ENCODE data around the gene DOCK1. TPM values are rescaled to one million over a fixed set of nuclear protein-coding genes. Genes with fewer than 3 reads are reported as not detected.

The DOCK1 gene
- polyA plus RNA-seq, 1 of the 3 experiments (the other 2 are of a cell fraction), result 15.5 TPM

DNA sequence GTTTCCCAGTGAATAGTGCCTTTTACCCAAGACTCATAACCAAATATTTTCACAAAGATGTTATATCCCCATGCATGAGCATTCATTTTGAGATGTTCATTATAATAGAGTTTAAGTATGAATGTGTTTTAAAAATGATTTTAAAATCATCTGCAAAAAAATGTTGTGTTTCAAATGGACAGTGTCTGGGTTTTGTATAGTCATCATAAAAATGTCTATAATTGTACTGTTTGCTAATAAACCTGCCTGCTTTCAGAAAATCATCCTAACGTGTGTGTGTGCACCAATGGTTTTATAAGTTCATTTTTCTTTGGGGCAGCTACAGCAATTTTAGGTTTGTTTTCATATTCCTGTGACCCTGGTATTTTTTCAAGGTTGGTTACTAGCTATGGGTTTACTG is 228.0 kb downstream of the DOCK1 start:
- Histone ChIP-seq H3K27ac (ENCODE audit: low read depth in 2 of 2, low read length in 1 of 2) (no peak overlapping the region), H3K9me2 (no peaks in the 10 kb centered on the region), H3K9ac (no peak overlapping the region), H4K20me1 (ENCODE audit: insufficient read depth) (no peaks in the 10 kb centered on the region), H3K4me1 (ENCODE audit: control insufficient read depth in 1 of 2, insufficient read depth in 2 of 2, low read depth in 1 of 2, low read length in 1 of 2) (no peaks in the 10 kb centered on the region), H3K9me3 (no peaks in the 10 kb centered on the region), H3K36me3 (replicated peaks in 1 of 2; ENCODE audit: control insufficient read depth in 1 of 2, insufficient read depth in 2 of 2, low read length in 1 of 2) (peaks cover 19 to 35% of the 10 kb centered on the region in 2 experiments), H3K79me2 (ENCODE audit: insufficient read depth) (no peaks in the 10 kb centered on the region; the same call in 1 of the 2 replicates), H3K27me3 (ENCODE audit: insufficient read depth) (no peaks in the 10 kb centered on the region), H3K4me3 (ENCODE audit: low read depth in 2 of 2, low read length in 1 of 2) (no peak overlapping the region), H3K4me2 (no peak overlapping the region), H2AFZ (ENCODE audit: low read depth) (no peak overlapping the region), H3F3A (replicated peaks; ENCODE audit: insufficient read depth) (no peaks in the 10 kb centered on the region)
- TF ChIP-seq SIN3A (IDR thresholded peaks at IDR 0.05; ENCODE audit: borderline replicate concordance, low read depth, low read length) (no peak), EZH2phosphoT487 (IDR thresholded peaks at IDR 0.05; ENCODE audit: borderline replicate concordance, low read depth) (no peak), FOXM1 (IDR thresholded peaks at IDR 0.05; ENCODE audit: low read depth) (no peak), YY1 (IDR thresholded peaks at IDR 0.05; ENCODE audit: low read depth) (no peak), TCF12 (IDR thresholded peaks at IDR 0.05) (no peak), EP300 (IDR thresholded peaks at IDR 0.05; ENCODE audit: borderline replicate concordance in 1 of 2, low read depth in 1 of 2, low read length in 1 of 2) (no peak)
- TF ChIP-seq, protein P1, sequence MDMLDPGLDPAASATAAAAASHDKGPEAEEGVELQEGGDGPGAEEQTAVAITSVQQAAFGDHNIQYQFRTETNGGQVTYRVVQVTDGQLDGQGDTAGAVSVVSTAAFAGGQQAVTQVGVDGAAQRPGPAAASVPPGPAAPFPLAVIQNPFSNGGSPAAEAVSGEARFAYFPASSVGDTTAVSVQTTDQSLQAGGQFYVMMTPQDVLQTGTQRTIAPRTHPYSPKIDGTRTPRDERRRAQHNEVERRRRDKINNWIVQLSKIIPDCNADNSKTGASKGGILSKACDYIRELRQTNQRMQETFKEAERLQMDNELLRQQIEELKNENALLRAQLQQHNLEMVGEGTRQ (IDR thresholded peaks at IDR 0.05; ENCODE audit: borderline replicate concordance, low read depth, low read length), result no peak
- TF ChIP-seq, protein P2, sequence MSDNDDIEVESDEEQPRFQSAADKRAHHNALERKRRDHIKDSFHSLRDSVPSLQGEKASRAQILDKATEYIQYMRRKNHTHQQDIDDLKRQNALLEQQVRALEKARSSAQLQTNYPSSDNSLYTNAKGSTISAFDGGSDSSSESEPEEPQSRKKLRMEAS (IDR thresholded peaks at IDR 0.05; ENCODE audit: low read depth), result no peak
- TF ChIP-seq, protein P3, sequence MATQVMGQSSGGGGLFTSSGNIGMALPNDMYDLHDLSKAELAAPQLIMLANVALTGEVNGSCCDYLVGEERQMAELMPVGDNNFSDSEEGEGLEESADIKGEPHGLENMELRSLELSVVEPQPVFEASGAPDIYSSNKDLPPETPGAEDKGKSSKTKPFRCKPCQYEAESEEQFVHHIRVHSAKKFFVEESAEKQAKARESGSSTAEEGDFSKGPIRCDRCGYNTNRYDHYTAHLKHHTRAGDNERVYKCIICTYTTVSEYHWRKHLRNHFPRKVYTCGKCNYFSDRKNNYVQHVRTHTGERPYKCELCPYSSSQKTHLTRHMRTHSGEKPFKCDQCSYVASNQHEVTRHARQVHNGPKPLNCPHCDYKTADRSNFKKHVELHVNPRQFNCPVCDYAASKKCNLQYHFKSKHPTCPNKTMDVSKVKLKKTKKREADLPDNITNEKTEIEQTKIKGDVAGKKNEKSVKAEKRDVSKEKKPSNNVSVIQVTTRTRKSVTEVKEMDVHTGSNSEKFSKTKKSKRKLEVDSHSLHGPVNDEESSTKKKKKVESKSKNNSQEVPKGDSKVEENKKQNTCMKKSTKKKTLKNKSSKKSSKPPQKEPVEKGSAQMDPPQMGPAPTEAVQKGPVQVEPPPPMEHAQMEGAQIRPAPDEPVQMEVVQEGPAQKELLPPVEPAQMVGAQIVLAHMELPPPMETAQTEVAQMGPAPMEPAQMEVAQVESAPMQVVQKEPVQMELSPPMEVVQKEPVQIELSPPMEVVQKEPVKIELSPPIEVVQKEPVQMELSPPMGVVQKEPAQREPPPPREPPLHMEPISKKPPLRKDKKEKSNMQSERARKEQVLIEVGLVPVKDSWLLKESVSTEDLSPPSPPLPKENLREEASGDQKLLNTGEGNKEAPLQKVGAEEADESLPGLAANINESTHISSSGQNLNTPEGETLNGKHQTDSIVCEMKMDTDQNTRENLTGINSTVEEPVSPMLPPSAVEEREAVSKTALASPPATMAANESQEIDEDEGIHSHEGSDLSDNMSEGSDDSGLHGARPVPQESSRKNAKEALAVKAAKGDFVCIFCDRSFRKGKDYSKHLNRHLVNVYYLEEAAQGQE (IDR thresholded peaks at IDR 0.05; ENCODE audit: low read depth, low read length), result no peak
- TF ChIP-seq, protein P4, sequence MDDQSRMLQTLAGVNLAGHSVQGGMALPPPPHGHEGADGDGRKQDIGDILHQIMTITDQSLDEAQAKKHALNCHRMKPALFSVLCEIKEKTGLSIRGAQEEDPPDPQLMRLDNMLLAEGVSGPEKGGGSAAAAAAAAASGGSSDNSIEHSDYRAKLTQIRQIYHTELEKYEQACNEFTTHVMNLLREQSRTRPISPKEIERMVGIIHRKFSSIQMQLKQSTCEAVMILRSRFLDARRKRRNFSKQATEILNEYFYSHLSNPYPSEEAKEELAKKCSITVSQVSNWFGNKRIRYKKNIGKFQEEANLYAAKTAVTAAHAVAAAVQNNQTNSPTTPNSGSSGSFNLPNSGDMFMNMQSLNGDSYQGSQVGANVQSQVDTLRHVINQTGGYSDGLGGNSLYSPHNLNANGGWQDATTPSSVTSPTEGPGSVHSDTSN (IDR thresholded peaks at IDR 0.05), result no peak
- CTCF ChIA-PET, result no interaction called here
- WGBS (ENCODE audit: low lambda C conversion rate), result 93% methylated on average over 1 of the region's 1 CpG
- POLR2A ChIA-PET, result no interaction called here
- no peak for DNase-seq

Data from SK-N-SH (cell line).